Measurements from ENCODE around the gene DAP.

Gene DAP

DNA sequence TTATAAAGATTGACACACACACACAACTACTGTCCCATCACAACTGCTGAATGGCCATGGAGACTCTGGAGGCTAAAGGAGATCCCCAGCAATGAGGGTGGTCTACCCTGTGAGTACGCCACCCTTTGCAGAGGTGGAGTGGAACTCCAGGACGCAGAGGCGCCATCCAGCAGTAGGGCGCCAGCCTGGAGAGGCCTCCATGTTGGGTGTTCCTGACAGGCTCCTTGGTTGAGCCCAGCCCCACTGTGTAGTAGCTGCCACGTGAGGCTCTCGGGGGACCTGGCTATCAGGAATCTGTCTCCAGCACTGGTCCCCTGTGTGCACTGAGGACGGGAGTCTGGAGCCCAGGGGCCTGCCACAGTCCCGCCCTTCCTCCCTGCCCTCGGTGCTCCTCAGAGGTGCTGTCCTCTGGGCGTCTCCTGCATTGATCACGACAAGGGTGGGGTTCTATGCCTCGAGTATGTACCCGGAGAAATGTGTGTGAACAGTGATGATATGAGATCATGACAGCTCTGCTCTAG, 72.3 kb downstream of the DAP start:
- DNase-seq = no peak

DNA sequence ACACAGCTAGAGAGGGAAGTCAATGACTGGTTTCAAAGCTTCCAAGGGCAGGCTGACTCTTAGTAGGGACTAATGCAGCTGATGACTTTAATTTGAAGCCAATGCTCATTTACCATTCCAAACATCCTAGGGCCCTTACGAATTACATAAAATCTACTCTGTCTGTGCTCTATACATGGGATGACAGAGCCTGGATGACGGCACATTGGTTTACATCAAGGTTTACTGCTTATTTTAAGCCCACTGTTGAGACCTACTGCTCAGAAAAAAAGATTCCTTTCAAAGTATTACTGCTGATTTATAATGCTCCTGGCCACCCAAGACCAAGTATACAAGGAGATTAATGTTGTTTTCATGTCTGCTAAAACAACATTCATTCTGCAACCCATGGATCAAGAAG, 74.1 kb downstream of the DAP start:
- no peak for DNase-seq

DNA sequence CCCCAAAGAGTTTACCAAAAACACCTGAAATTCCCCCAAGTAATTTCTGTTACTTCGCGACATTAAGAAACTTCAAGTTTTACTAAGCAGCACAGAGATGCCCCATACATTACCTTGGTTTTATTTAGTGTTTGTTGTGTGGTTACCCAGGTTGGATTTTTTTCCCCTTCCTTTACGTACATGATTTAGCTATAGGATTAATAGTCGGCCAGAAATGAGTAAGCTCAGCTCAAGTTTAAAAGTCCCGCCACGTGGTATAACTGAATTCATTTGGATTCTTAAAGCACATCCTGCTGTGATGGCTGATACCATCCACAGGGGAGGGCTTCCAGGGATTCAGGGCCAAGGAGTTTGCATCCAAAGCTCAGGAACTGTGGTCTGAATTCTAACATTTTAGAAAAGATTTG, 75.9 kb downstream of the DAP start:
- DNase-seq = peak; percentile 54

DNA sequence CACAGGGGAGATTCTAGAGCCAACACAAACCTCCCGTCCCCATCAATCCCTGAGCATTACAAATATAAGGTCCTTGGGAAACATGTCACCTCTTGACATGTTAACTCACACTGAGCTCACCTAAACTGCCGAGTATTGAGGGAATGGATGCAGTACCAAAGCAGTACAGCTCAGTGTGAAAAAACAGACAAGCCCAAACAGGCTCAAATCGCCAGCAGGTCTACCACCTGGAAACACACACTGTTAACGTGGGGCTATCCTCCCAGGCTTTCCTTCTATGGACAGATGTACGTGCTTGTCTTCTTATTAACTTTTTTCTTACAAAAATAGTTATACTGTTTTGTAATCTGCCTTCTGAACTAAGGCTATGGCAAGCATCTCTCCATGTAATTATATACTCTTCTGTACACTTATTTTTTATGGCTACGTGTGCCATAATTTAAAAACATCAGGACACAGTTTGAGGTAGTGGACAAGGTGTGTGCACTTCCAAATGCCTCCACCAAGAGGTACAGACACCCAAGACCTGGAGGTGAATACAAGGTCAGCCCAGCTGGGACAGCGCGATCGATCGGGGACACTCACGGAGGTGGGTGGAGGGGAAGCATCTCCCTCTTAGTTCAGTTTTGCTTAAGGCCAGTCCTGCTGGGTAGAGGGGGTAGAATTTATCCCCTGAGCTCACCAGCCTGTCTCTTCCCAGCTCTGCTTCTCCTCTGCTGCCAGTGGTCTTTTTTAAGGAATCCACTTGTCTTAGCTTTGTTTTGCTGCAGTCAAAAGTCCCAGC, 76.5 kb downstream of the DAP start:
- no peak for DNase-seq

DNA sequence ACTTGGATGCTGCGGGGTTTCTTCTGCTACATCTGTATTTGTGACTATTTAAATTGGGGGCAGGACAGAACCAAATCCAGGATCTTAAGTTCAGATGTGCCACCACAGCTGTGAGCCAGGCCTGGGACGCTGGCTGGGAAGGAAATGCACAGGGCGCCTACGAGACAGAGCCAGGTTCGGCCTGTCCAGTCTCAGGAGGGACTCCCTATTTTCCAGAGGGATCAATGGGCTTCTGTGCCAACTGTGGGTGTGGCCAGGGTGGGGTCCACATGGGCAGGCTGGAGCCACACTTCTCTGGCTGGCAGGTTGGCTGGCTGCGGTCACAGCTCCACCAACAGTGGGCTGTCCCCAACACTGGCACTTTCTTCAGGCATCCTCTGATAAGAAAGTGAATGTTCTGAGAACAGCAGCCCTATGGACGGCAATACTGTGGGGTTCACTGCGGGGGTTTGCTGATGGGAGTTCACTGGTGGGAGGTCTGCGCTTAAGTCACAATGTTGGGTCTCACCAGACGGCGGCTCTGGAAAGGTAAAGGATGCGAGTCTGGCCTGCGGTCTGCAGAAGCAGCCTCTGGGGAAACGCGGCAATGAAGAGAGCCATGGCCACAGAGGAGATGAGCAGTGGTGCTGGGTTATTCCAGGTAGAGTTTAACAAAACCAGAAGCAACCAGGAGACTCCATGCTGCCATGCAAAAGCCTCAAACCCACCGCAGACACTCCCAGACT, 78.1 kb downstream of the DAP start:
- DNase-seq = no peak

DNA sequence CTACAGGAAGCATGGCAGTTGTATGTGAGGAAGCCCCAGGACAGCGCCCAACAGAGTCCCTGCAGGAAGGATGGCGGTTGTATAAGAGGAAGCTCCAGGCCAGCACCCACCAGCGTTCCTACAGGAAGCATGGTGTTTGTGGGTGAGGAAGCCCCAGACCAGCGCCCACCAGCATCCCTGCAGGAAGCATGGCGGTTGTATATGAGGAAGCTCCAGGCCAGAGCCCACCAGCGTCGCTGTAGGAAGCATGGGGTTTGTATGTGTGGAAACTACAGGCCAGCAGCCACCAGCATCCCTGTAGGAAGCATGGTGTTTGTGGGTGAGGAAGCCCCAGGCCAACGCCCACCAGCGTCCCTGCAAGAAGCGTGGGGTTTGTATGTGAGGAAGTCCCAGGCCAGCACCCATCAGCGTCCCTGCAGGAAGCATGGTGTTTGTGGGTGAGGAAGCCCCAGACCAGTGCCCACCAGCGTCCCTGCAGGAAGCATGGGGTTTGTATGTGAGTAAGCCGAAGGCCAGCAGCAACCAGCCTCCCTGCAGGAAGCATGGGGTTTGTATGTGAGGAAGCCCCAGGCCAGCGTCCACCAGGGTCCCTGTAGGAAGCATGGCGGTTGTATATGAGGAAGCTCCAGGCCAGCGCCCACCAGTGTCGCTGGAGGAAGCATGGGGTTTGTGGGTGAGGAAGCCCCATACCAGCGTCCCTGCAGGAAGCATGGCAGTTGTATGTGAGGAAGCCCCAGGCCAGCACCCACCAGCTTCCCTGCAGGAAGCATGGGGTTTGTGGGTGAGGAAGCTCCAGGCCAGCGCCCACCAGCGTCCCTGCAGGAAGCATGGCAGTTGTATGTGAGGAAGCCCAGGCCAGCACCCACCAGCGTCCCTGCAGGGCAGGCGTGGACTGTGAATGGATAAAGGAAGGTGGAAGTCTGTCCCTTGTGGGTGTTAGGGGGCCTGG, 79.0 kb downstream of the DAP start:
- DNase-seq = no peak

DNA sequence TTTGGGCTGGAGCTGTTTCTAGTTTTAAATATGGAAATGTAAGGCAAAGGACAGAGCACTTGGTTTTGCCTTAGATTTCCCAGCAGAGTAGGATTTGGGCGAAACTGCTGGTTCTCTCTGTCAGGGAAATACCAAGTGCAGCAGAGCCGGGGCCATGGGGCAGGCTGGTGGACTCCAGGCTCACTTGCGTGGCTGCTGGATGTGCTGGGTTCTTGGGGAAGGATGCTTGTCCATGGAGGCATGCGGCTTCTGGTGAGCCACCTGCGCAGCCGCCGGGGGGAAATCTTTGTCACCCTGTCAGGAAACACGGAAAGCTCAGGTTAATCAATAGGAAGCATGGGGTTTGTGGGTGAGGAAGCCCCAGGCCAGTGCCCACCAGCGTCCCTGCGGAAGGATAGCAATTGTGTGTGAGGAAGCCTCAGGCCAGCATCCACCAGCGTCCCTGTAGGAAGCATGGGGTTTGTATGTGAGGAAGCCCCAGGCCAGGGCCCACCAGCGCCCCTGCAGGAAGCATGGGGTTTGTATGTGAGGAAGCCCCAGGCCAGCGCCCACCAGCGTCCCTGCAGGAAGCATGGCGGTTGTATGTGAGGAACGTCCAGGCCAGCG, 80.1 kb downstream of the DAP start:
- DNase-seq = no peak

DNA sequence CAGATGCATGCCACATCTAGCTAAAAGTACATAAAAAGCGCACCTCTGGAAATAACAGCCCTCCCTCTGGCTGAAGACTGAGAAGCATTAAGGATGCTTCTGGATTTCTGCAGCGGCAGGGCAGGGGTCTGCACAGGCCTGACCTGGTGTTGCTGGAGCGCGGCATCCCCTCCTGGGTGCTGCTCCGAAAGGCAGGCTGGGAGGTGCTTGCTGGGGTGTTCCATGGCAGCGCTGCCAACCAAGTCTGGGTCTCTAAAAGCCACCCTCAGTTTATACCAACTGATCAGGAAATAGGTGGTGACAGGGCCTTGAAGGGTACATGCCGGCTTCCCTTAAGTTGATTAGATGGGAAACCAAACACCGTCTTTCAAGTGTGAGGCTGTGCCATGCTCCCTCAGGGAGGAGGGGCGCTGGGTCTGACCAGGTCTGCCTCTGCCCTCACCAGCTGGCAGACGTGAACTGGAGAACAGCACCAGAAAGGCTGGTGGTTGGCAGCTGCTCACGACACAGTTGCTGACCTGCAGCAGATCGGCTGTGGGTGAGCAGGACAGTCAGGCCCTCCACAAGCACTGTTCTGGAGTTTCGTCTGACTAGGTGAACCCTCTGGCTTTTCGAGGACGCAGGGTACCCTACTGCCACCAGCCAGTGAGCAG, 81.6 kb downstream of the DAP start:
- DNase-seq = no peak

DNA sequence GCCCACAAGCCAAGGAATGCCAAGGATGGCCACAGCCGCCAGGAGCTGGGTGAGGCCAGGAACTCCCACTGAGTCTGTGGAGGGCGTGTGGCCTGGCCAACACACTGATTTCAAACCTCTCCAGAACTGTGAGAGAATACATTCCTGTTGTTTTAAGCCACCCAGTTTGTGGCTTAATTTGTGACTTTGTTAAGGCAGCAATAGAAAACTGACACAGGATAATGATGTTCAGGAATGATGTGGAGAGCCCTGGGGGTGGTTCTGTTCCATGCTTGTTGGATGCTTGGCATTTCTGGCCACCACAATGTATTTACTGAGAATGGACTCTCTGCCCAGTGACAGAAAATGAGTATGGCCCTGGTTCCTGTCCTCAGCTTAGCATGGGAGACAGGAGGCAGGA, 82.8 kb downstream of the DAP start:
- DNase-seq = no peak

DNA sequence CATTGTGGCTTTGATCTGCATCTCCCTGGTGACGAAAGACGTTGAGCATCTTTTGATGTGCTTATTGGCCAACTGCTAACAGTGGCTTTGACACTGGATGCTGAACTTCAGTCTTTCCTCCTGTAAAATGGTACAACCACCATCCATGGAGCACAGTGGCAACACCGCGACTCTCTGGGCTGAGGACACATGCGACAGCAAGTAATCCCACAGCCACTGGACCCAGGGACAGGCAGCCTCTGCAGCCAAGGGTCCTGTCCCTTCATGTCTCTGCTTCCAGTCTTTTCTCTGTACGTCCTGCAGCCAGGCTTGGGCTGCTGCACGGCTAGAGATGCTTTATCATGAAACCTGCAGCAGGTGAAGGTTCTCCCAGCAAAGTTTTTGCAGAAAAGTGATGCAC, 83.5 kb downstream of the DAP start:
- no peak for DNase-seq

DNA sequence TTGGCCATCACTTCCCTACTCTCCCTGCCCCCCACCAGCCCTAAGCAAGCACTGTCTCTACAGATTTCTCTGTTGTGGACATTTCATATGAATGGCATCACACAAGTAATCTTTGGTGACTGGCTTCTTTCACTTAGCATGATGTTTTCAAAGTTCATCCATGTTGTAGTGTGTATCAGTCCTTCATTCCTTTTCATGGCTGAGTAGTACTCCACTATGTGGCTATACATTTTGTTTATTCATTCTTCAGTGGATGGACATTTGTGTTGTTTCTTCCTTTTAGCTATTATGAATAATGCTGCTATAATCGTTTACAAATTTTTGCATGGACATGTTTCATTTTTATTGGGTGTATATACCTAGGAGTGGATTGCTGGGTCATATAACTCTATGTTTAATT, 84.1 kb downstream of the DAP start:
- DNase-seq = no peak

DNA sequence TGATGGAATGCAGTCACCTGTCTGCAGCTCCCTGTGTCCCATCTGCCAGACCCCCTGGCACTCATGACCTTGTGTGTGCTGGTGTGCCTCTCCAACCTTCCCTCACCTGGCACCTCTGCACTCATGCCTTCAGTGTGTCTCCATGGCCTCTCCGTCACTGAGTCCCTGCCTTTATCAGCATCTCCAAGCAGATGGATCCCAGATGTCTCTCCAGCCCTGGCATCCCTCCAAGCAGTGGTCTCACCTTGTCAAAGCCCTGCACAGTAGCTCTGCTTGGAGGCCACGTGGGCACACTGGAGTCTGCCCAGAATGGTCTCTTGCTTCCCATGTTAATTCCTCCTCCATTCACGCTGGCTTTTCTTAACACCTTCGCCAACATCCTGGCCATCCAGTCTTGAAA, 84.8 kb downstream of the DAP start:
- no peak for DNase-seq

DNA sequence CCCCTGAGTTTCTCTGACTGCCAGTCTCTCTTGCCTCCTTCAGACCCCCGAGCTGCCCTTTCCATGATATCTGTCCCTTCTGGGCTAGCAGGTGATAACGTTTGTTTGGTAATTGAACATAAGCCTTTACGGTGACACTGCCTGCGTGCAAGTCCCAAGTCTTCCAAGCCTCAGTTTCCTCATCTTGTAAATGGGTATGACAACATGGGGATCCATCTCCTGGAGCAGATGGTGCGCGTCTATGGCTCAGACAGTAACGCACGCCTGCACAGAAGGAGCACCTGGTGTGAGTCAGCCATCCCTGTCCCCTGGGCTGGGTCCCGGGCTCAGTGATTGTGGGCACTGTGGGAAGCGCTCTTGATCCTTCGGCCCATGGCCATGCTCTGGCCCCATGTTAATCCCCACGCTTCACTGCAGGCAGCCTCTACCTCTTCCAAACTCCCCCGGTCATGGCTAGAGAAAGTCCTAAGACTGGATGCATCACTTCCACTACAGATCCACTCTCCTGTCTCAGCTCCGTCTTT, 85.8 kb downstream of the DAP start:
- DNase-seq = no peak

DNA sequence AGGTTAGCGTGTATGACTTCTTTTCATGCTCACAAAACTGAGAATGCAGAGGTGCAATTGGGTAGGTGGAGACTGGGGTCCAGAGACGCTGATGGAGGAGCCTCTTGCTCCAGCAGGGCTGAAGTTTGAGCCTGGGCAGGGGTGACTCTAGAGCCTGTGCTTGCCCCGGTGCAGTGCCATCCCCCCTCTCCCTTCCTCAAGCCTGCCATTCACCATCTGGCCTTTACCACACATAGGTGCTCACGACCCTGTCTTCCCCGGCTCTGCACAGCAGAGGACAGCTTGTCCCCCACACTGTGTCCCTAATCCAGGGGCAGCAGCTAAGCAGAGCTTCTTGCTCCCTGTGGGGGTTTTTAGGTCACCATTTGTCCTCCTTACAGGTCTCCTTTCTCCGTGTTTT, 86.5 kb downstream of the DAP start:
- DNase-seq = no peak

DNA sequence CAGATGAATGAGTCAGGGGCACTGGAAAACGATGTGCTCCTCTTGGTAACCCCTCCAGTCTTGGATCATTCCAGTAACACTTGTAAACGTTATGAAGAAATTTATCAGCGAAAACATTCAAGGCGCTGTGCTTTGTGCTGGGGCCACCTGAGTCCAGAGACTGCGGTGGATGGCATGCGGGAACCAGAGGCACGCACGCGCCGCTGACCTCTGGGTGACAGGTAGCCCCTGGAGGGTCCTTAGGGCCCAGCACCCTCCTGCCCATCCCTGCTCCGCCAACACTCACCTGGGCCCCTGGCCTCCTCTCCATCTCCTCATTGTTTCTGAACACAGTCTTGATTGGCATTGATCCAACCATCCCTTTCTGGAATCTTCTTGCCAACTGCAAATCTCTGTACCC, 86.9 kb downstream of the DAP start:
- DNase-seq = no peak

DNA sequence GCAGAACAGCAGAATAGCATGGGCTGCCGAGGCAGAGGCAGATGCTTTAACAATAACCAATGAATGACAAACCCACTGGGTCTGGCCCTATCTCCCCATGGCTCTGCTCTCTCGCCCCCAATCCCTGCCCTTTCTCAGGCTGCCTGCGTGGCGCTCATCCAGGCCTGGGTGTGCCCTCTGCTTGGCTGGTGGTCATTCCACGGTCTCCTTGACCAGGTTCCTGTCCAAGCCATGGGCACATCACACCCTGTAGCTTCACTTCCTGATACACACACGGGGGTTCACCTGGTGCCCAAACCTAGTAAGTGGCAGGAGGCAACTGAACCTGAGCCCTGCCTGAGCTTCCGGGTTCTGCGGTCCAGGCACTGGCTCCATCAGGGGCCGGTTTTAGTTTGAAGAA, 87.6 kb downstream of the DAP start:
- DNase-seq = no peak

DNA sequence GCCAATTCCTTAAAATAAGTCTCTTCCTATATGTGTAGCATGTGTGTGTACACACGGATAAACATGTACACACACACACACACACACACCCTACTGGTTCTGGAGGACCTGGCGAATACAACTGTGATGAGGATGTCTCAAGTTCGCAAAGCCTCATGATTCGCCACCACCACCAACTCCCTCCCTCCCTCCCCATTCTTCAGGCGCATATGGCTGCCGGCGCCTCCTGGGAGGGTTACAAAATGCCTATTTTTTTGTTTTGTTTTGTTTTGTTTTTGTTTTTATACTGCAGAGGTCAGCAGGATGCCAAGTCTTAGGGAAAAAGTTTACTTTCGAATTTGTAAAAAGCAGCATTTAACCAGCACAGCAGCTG, 88.0 kb downstream of the DAP start:
- DNase-seq = no peak

DNA sequence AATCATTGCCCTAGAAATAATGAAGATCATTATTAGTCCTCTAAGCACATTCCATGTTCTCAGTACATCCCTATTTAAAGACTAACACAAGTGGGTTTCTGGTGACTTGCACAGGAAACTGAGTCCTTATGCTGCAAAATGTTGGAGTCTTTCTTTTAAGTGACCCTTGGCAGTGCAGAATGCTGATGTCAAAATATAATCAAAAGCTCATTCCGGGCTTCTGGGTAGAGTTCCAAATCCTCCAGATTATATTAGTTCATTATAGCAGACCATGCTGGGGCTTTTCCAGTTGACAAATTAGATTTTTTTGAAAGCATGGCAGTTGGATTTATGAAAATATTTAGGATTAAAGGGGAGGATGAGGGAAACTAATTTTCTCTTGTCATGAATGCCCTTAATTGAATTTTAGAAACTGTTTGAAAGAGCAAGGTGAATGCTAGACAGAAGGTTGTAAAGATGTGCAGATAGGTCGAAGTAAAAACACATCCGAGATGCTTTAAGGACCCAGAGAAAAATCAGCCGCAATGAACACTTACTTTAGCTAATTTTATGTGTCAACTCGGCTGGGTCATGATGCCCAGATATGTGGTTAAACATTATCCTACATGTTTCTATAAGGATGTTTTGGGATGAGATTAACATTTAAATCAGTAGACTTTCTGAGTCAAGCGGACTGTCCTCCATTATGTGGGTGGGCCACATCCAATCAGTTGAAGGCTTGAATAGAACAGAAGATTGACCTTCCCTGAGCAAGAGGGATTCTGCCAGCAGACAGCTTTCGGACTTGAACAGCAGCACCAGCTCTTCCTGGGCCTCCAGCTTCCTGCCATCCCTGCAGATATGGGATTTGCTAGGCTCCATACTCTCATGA, 88.7 kb downstream of the DAP start:
- no peak for DNase-seq

DNA sequence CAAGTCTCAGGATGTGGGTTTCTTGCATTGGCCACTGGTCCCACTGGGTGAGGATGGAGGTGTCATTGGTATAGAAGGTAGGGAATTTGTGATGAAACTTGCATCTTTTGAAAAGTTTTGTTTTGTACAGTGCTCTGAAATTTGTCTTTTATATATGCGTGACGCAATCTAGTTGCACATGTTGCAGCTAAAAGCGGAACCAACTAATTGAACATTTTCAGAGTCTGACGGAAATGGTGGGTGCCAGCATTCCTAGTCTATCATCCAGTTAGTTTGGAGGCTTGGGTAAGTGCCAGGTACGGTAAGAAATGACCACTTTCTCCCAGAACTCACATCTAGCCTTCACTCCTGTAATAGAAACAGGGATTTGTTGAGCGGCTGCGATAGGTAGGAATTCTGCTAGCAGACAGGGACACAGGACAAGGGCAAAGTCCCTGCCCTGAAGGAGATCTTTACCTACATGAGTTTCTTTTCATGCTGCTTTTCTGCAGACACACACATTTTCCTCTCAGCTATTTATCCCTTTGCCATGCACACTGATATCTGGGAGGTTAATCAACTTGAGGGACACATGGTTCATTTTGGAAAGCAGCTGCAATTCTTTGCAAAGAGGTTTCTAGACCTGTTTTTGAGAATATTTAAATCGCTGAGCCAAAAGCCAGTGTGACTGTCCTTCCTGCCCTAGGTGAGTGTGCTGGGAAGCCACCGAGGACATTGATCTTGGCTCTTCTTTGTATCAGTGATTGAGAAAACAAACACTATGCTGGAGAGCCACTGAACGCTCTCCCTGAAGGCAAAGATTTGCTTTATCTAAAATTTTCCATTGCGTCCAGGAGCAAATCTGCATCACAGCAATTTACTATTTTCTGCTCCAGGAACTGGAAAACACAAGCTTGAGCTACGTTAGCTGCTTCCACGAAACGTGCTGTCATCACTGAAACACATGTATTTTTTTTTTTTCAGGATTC, 89.7 kb downstream of the DAP start:
- no peak for DNase-seq

DNA sequence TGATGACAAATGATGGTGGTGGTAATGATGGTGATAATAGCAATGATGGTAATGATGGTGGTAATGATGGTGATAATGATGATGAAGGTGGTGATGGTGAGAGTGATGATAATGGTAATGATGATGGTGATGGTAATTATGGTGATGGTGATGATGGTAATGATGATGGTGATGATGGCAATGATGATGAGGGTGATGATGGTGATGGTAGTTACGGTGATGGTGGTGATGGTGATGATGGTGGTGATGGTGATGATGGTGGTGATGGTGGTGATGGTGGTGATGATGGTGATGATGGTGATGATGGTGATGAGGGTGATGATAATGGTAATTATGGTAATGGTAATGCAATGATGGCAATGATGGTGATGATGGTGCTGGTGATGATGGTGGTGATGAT, 91.1 kb downstream of the DAP start:
- no peak for DNase-seq
